Measurements from ENCODE around the gene IGFBPL1.

The IGFBPL1 gene

DNA sequence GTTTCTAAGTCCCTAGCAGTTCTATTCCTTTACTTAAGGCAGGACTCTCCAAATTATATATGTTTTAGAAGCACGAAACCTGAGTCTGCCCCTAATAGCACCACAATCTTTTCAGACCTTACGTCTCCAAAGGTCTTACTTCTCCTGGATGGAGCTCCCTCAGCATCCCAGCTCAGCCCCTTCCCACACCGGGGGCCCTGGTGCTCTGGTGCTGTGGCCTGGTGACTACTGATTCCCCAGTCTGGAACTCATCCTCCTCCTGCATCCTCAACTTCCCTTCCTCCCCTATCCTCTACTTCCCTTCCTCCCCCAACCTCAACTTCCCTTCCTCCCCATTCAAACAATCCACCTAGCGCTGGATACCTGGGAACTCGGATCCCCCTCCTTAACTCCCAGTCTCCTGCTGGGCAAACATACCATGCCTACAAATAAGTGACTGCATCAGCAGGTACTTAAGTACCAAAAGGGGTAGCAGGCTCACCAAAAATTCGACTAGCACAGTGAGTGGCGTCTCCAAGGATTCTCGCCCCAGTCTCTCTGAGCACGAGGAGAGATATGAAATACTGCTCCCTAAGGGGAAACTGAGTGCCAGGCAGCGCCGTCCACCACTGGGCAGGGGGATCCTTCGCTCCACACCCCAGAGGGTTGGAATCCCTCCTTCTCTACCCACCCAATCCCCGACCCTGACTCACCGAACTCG is 831 bp downstream of the IGFBPL1 start:
- H3K9me3 ChIP-seq (ENCODE audit: severe bottlenecking) = no peaks in the 10 kb centered on the region
- peak overlapping the region; percentile 58 for H3K4me3 ChIP-seq (ENCODE audit: low read depth, low read length)
- no peak for DNase-seq
- H3K27ac ChIP-seq = peak overlapping the region; percentile 90
- no peaks in the 10 kb centered on the region for H3K27me3 ChIP-seq (ENCODE audit: insufficient read depth, low read depth, severe bottlenecking)
- H3K36me3 ChIP-seq = peaks cover 24% of the 10 kb centered on the region
- TF ChIP-seq, protein P1, sequence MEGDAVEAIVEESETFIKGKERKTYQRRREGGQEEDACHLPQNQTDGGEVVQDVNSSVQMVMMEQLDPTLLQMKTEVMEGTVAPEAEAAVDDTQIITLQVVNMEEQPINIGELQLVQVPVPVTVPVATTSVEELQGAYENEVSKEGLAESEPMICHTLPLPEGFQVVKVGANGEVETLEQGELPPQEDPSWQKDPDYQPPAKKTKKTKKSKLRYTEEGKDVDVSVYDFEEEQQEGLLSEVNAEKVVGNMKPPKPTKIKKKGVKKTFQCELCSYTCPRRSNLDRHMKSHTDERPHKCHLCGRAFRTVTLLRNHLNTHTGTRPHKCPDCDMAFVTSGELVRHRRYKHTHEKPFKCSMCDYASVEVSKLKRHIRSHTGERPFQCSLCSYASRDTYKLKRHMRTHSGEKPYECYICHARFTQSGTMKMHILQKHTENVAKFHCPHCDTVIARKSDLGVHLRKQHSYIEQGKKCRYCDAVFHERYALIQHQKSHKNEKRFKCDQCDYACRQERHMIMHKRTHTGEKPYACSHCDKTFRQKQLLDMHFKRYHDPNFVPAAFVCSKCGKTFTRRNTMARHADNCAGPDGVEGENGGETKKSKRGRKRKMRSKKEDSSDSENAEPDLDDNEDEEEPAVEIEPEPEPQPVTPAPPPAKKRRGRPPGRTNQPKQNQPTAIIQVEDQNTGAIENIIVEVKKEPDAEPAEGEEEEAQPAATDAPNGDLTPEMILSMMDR (IDR thresholded peaks at IDR 0.05; ENCODE audit: low read depth, low read length) = no peak

DNA sequence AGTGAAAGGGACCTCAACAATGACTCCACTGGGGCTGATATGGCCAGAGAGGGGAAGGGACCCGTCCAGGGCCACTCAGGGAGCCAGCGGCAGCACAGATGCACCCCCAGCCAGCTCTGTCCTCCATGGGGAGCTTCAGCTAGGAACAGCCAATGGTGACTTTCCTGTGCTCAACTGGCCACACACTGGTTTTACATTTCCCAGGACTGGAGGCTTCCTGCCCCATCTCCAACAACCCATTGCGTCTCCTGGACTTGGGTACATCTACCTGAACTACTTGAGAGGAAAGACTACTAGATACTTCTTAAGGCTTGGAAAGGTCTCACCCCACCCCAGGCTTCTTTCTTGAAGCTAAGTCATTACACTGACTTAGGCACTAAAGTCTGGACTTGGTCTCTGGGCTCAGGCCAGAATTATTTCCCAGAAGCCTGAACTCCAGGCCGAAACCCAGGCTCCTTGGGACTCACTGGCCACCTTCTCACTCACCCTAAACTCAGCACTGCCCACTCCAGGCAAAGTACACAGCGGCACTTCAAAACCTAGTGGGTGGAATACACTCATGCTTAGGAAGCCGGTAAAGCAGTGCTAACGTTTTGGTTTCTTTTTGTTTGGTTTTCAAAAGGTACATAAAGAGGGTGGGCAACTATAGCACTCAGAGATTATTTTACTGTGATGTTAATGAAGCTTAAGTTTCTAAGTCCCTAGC is 1.5 kb downstream of the IGFBPL1 start:
- H3K4me3 ChIP-seq (ENCODE audit: low read depth, low read length) = peak overlapping the region; percentile 58
- H3K27ac ChIP-seq = peak overlapping the region; percentile 90
- no peak for DNase-seq
- TF ChIP-seq, protein P1 (IDR thresholded peaks at IDR 0.05; ENCODE audit: low read depth, low read length) = no peak; the same call in 1 of the 2 replicates
- no peaks in the 10 kb centered on the region for H3K27me3 ChIP-seq (ENCODE audit: insufficient read depth, low read depth, severe bottlenecking)
- peaks cover 31% of the 10 kb centered on the region for H3K36me3 ChIP-seq
- no peaks in the 10 kb centered on the region for H3K9me3 ChIP-seq (ENCODE audit: severe bottlenecking)

DNA sequence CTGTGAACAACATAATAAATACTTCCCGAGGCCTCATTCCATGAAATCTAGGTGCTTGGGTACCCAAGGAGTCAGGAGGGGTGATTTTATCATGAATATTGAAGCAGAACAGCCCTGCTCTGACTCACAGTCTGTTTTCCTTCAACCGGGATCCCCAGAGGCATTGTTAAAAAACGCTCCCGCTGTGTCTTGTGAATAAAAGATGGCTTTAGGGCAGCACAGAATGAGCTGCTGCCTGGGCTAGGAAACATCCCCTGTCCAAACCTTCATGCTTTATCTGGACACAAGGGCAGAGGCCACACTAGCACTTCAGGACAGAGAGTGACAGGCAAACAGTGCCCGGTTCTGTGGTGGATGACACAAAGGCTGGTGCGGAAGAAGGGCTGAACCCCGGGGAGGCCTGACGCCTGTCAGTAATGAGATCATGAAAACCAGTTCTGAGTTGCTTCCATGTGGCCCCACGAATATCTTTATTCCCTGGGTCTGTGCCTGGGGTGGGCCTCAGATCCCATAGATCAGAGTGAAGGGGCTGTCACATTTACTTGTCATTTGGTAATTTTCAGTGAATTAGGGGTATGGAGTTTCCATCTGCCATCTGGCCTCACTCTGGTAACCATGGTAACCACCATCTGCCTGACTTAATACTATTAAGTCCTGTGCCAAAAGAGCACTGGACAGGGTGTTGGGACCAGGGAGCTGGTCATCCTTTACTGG is 2.6 kb downstream of the IGFBPL1 start:
- peak overlapping the region; percentile 90 for H3K27ac ChIP-seq
- TF ChIP-seq, protein P1 (IDR thresholded peaks at IDR 0.05; ENCODE audit: low read depth, low read length) = no peak
- peaks cover 38% of the 10 kb centered on the region for H3K36me3 ChIP-seq
- H3K27me3 ChIP-seq (ENCODE audit: insufficient read depth, low read depth, severe bottlenecking) = no peaks in the 10 kb centered on the region
- H3K9me3 ChIP-seq (ENCODE audit: severe bottlenecking) = no peaks in the 10 kb centered on the region
- peak; percentile 72 for DNase-seq
- peak overlapping the region; percentile 58 for H3K4me3 ChIP-seq (ENCODE audit: low read depth, low read length)

DNA sequence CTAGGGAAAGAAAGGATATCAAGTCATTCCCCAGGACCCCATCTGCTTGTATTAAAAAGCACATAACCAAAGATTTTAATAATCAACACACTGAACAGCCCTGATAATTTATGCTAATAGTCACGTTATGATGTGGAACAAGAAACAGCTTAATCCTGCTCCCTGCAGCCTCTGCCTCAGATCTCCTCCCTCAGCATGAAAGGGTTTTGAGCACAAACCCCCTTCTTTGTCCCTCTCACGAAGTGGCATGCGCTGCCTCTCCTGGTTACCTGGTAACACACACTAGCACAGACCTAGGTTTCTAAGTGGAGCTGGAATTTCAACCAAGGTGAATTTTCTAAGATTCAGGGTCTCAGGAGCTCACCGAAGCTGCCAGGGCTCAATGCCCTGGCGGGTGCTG is 5.1 kb downstream of the IGFBPL1 start:
- DNase-seq = no peak
- H3K9me3 ChIP-seq (ENCODE audit: severe bottlenecking) = no peaks in the 10 kb centered on the region
- peaks cover 44% of the 10 kb centered on the region for H3K36me3 ChIP-seq
- H3K27ac ChIP-seq = no peak overlapping the region
- TF ChIP-seq, protein P1 (IDR thresholded peaks at IDR 0.05; ENCODE audit: low read depth, low read length) = no peak
- no peaks in the 10 kb centered on the region for H3K27me3 ChIP-seq (ENCODE audit: insufficient read depth, low read depth, severe bottlenecking)
- H3K4me3 ChIP-seq (ENCODE audit: low read depth, low read length) = no peak overlapping the region

DNA sequence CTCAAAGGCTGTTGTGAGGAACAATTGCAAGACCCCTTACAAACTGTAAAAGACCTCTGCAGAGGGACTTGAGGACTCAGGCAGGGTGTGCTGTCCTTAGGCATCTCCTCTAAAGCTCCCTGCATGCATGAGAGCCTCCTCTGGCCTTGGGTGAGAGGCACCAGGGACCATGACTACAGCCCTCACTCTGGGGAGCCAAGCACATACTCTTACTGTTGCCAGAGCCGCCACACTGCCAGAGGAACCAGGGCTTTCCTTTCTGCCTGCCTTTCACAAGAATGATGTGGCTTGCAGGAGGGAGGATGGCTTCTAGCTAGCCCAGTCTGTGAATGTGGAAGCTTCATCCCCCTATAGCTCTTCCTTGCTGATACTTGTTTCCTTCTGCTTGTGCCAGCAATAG is 5.9 kb downstream of the IGFBPL1 start:
- H3K36me3 ChIP-seq = peaks cover 47% of the 10 kb centered on the region
- TF ChIP-seq, protein P1 (IDR thresholded peaks at IDR 0.05; ENCODE audit: low read depth, low read length) = no peak
- H3K27ac ChIP-seq = no peak overlapping the region
- no peaks in the 10 kb centered on the region for H3K27me3 ChIP-seq (ENCODE audit: insufficient read depth, low read depth, severe bottlenecking)
- H3K9me3 ChIP-seq (ENCODE audit: severe bottlenecking) = no peaks in the 10 kb centered on the region
- H3K4me3 ChIP-seq (ENCODE audit: low read depth, low read length) = no peak overlapping the region
- no peak for DNase-seq

Data from WERI-Rb-1 (cell line).